T47D (cell line): Measurements from ENCODE around the gene CEP192.

ENCODE experiments used
- DNase-seq, 2 experiments: peaks; one replicate each; pipeline versions ENCODE4 v3.0.0 to v3.0.0-alpha.2; 2011 to 2012; ENCODE audit warnings: low read depth in 1 of 2, low spot score in 1 of 2
- JUND ChIP-seq: IDR thresholded peaks from 2 replicates; pipeline ENCODE4 v1.6.1; 2012; ENCODE audit warnings: low read depth
- in situ Hi-C: cut with HindIII; loops from 2 replicates; pipeline ENCODE4 v1.10.0; 2016; ENCODE audit warnings: low sequenced_read_pairs, low pct_unique_long_range_greater_than_20kb

CEP192 gene

GRCh38 chr18:13101659-13102197 lies 110.6 kb downstream of the CEP192 start:
- in situ Hi-C loops = no loop called here
- DNase-seq = no peak
- no peak for TF ChIP-seq JUND

GRCh38 chr18:13103366-13103765 lies 112.2 kb downstream of the CEP192 start:
- DNase-seq = peak in 1 of 2 experiments; percentile 4
- in situ Hi-C loops = no loop called here
- no peak for TF ChIP-seq JUND

GRCh38 chr18:13105059-13105458 lies 113.9 kb downstream of the CEP192 start:
- in situ Hi-C loops = no loop called here
- no peak for DNase-seq
- no peak for TF ChIP-seq JUND

- no peak for TF ChIP-seq JUND
- DNase-seq = no peak
- in situ Hi-C loops = no loop called here
Measured at GRCh38 chr18:13107074-13107473, 115.9 kb downstream of the CEP192 start.

- TF ChIP-seq JUND = no peak
- DNase-seq = no peak
- in situ Hi-C loops = no loop called here
Measured at GRCh38 chr18:13108330-13108729, 117.2 kb downstream of the CEP192 start.

GRCh38 chr18:13110559-13110958 lies 119.4 kb downstream of the CEP192 start:
- DNase-seq = no peak
- in situ Hi-C loops = no loop called here
- no peak for TF ChIP-seq JUND

- in situ Hi-C loops = no loop called here
- peak in 1 of 2 experiments; percentile 46 for DNase-seq
- TF ChIP-seq JUND = no peak
Measured at GRCh38 chr18:13112982-13113381, 121.8 kb downstream of the CEP192 start.

GRCh38 chr18:13120255-13120654 lies 129.1 kb downstream of the CEP192 start:
- no peak for TF ChIP-seq JUND
- in situ Hi-C loops = no loop called here
- no peak for DNase-seq

GRCh38 chr18:13120983-13121441 lies 129.8 kb downstream of the CEP192 start:
- TF ChIP-seq JUND = no peak
- no peak for DNase-seq
- in situ Hi-C loops = no loop called here

- DNase-seq = no peak
- in situ Hi-C loops = no loop called here
- TF ChIP-seq JUND = no peak
Measured at GRCh38 chr18:13124411-13124810, 133.2 kb downstream of the CEP192 start.

- no peak for DNase-seq
- in situ Hi-C loops = no loop called here
- TF ChIP-seq JUND = no peak
Measured at GRCh38 chr18:13125191-13125590, 134.0 kb downstream of the CEP192 start.

- no peak for DNase-seq
- in situ Hi-C loops = no loop called here
- TF ChIP-seq JUND = no peak
Measured at GRCh38 chr18:13126966-13127598, 135.9 kb downstream of the CEP192 start.

GRCh38 chr18:13131283-13131682 lies 140.1 kb downstream of the CEP192 start:
- DNase-seq = no peak
- in situ Hi-C loops = no loop called here
- TF ChIP-seq JUND = no peak
